NT2/D1 (cell line): Measurements from ENCODE around the gene ZNF524.

Experiments used
- DNase-seq: peaks from one replicate; pipeline ENCODE4 v3.0.0-alpha.2; 2011; ENCODE audit warnings: low read depth, low spot score
- H3K27me3 ChIP-seq: 2 replicates; pipeline ENCODE4 v1.6.0; 2011; ENCODE audit warnings: mild to moderate bottlenecking; ENCODE audit not compliant: insufficient read length, insufficient read depth
- H3K36me3 ChIP-seq: 2 replicates; pipeline ENCODE4 v1.6.1; 2011; ENCODE audit warnings: mild to moderate bottlenecking, low read length, mixed read lengths; ENCODE audit not compliant: insufficient read depth, insufficient read length
- H3K4me1 ChIP-seq: 2 replicates; pipeline ENCODE4 v1.5.1; 2011; ENCODE audit not compliant: insufficient read depth, insufficient read length
- H3K4me3 ChIP-seq: 2 replicates; pipeline ENCODE4 v1.5.1; 2011; ENCODE audit warnings: low read depth; ENCODE audit not compliant: insufficient read length
- H3K9ac ChIP-seq: 2 replicates; pipeline ENCODE4 v1.6.0; 2011; ENCODE audit warnings: low read depth; ENCODE audit not compliant: insufficient read length
- H3K9me3 ChIP-seq: 2 replicates; pipeline ENCODE4 v1.5.1; 2011; ENCODE audit warnings: mild to moderate bottlenecking, low read length; ENCODE audit not compliant: insufficient read depth
- SUZ12 ChIP-seq: IDR thresholded peaks from 2 replicates; pipeline ENCODE4 v1.6.1; 2011; ENCODE audit not compliant: insufficient read length, insufficient read depth; ENCODE audit errors: extremely low read depth
- YY1 ChIP-seq: IDR thresholded peaks from 2 replicates; pipeline ENCODE4 v1.6.1; 2011; ENCODE audit not compliant: insufficient read length, insufficient read depth
- ZNF274 ChIP-seq: IDR thresholded peaks from 2 replicates; pipeline ENCODE4 v1.6.1; 2011; ENCODE audit warnings: mild to moderate bottlenecking, low read depth, low read length

Gene ZNF524

GRCh38 chr19:55605637-55606470 is 5.8 kb downstream of the ZNF524 start, which contains the start of gene ZNF865:
TSS of gene ZNF865 (plus strand) at chr19:55605647. CDS start at chr19:55613619, 7,972 bp downstream.
- H3K36me3 ChIP-seq: peaks cover 21% of the 10 kb centered on the region
- peak within 1 kb of the TSS; percentile 96 for H3K9ac ChIP-seq
- no peaks in the 10 kb centered on the region for H3K4me1 ChIP-seq
- peak; percentile 66 for DNase-seq
- no peaks in the 10 kb centered on the region for H3K27me3 ChIP-seq
- no peak for TF ChIP-seq ZNF274
- TF ChIP-seq SUZ12: no peak
- no peak for TF ChIP-seq YY1
- H3K9me3 ChIP-seq: no peaks in the 10 kb centered on the region
- peak within 1 kb of the TSS; percentile 85 for H3K4me3 ChIP-seq

DNA sequence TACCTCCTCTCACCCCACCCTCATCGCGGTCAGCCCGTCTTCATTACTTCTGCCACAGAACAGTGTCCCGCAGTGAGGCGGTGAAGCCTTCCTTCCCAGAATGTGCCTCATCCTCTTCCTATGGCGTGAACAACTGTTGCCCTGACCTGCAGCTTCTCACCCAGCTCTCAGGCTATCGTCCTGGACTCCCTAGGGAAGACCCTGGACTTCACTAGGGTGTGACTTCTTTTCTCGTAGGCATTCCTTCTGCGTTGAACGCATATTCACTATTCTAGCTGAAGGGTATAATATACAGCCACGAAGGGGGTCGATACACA is 6.3 kb downstream of the ZNF524 start:
- Histone ChIP-seq H3K9ac (peak overlapping the region; percentile 96), H3K4me3 (peak overlapping the region; percentile 85), H3K4me1 (peaks cover under 1% of the 10 kb centered on the region), H3K36me3 (peaks cover 22% of the 10 kb centered on the region), H3K27me3 (no peaks in the 10 kb centered on the region), H3K9me3 (no peaks in the 10 kb centered on the region)
- TF ChIP-seq YY1: no peak
- TF ChIP-seq ZNF274: no peak
- no peak for TF ChIP-seq SUZ12
- DNase-seq: no peak

GRCh38 chr19:55606817-55607216 is 6.7 kb downstream of the ZNF524 start:
- H3K9ac ChIP-seq: peak overlapping the region; percentile 96
- no peak for TF ChIP-seq SUZ12
- TF ChIP-seq ZNF274: no peak
- TF ChIP-seq YY1: no peak
- peak overlapping the region; percentile 85 for H3K4me3 ChIP-seq

GRCh38 chr19:55609326-55609725 is 9.2 kb downstream of the ZNF524 start:
- no peaks in the 10 kb centered on the region for H3K27me3 ChIP-seq

More at GRCh38 chr19:55606817-55607216, 6.7 kb downstream of the ZNF524 start:
- Histone ChIP-seq H3K4me1 (peaks cover 3% of the 10 kb centered on the region), H3K9me3 (no peaks in the 10 kb centered on the region), H3K36me3 (peaks cover 25% of the 10 kb centered on the region), H3K27me3 (no peaks in the 10 kb centered on the region)
- DNase-seq: no peak

GRCh38 chr19:55611300-55611982 is 11.4 kb downstream of the ZNF524 start:
- DNase-seq: no peak
- H3K36me3 ChIP-seq: peaks cover 48% of the 10 kb centered on the region
- H3K9me3 ChIP-seq: no peaks in the 10 kb centered on the region
- H3K27me3 ChIP-seq: no peaks in the 10 kb centered on the region
- no peak overlapping the region for H3K4me3 ChIP-seq
- peaks cover 3% of the 10 kb centered on the region for H3K4me1 ChIP-seq
- no peak overlapping the region for H3K9ac ChIP-seq
- no peak for TF ChIP-seq YY1
- TF ChIP-seq SUZ12: no peak
- no peak for TF ChIP-seq ZNF274

More at GRCh38 chr19:55609326-55609725, 9.2 kb downstream of the ZNF524 start:
- Histone ChIP-seq H3K9me3 (no peaks in the 10 kb centered on the region), H3K4me1 (peaks cover 3% of the 10 kb centered on the region), H3K9ac (no peak overlapping the region), H3K4me3 (no peak overlapping the region), H3K36me3 (peaks cover 30% of the 10 kb centered on the region)
- no peak for DNase-seq
- TF ChIP-seq ZNF274 (no peak), SUZ12 (no peak), YY1 (no peak)

DNA sequence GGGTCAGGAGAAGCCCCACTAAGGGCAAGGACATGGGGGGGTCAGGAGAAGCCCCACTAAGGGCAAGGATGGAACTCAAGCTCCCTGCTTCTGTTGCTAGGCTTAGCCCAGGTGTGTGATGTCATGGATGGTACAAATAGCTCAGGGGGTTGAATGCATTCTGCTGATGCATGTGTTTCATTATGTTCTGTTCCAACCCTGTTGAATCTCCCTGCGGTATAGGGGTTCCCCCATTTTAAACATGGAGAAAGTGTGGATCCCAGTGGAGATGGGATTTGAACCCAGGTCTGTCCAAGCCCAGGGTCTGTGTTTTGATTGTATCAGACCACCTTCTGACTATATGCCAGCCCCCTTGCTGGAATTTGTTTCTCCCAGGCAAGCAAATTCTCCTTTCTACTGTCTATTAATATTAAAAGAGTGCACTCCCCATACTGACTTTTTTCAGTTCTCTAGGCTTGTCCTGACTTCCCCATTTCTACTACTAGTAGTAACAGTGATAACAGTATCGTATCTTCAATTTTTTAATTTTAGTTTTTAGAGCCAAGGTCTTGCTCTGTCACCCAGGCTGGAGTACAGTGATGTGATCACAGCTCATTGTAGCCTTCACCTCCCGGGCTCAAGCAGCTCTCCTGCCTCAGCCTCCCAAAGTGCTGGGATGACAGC is 12.0 kb downstream of the ZNF524 start:
- no peak for DNase-seq
- TF ChIP-seq YY1: no peak
- TF ChIP-seq ZNF274: no peak
- no peak for TF ChIP-seq SUZ12
- Histone ChIP-seq H3K4me1 (peaks cover 3% of the 10 kb centered on the region), H3K36me3 (peaks cover 46% of the 10 kb centered on the region), H3K9ac (no peak overlapping the region), H3K27me3 (no peaks in the 10 kb centered on the region), H3K9me3 (no peaks in the 10 kb centered on the region), H3K4me3 (no peak overlapping the region)

DNA sequence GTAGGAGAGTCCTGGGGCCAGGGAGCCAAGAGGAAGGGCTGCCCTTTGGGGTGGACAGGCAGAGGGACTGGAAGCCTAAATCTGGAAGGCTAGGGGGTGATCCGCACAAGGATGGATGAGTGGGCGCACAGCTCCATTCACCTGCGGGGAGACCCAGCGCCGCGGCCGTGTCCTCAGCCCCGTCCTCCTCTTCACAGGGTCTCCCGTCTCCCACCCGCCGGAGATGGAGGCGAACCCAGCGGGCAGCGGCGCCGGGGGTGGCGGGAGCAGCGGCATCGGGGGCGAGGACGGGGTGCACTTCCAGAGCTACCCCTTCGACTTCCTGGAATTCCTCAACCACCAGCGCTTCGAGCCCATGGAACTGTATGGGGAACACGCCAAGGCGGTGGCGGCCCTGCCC is 13.3 kb downstream of the ZNF524 start:
- Histone ChIP-seq H3K4me3 (no peak overlapping the region), H3K9me3 (no peaks in the 10 kb centered on the region), H3K36me3 (peaks cover 46% of the 10 kb centered on the region), H3K9ac (no peak overlapping the region), H3K4me1 (peaks cover 3% of the 10 kb centered on the region), H3K27me3 (no peaks in the 10 kb centered on the region)
- DNase-seq: no peak
- TF ChIP-seq SUZ12: no peak
- TF ChIP-seq ZNF274: no peak
- TF ChIP-seq YY1: no peak
